Activated T-cell treated with anti-CD3 and anti-CD28 coated beads, Interleukin-2, amount 50 U/mL, for 4 hours (primary cell): ENCODE results near the gene KRTAP9-3. TPM values are rescaled to one million over a fixed set of nuclear protein-coding genes. Genes with fewer than 3 reads are reported as not detected.
"Not testable (repeated sequence)": the region's sequence is repeated elsewhere in the genome, so short reads cannot be mapped to it uniquely, and the experiment has no call there.

Source experiments
- ATAC-seq, 2 donors: fragments of 200-7000 bp; cut with Tn5 transposase; one replicate each; pipeline ENCODE4 v1.10.0; 2021
- DNase-seq: peaks from one replicate; pipeline ENCODE4 v3.0.0-alpha.2; 2020
- H3K27me3 Mint-ChIP-seq: one replicate; pipeline ENCODE4 v1.8.0; 2021; ENCODE audit warnings: low read depth, mixed read lengths
- H3K36me3 Mint-ChIP-seq: one replicate; pipeline ENCODE4 v1.8.0; 2022; ENCODE audit warnings: mixed read lengths; ENCODE audit not compliant: insufficient read depth
- H3K4me1 Mint-ChIP-seq: one replicate; pipeline ENCODE4 v1.8.0; 2021; ENCODE audit warnings: low read depth, mixed read lengths
- H3K4me3 Mint-ChIP-seq: one replicate; pipeline ENCODE4 v1.8.0; 2021; ENCODE audit warnings: mild to moderate bottlenecking, moderate library complexity, mixed read lengths
- H3K9me3 Mint-ChIP-seq: one replicate; pipeline ENCODE4 v1.8.0; 2021; ENCODE audit warnings: mixed read lengths
- total RNA-seq, 3 donors: library from RNA; stranded (reverse); gene quantifications; one replicate each; pipeline ENCODE4 v1.2.1, GENCODE V29; 2021

KRTAP9-3 gene
- total RNA-seq, 3 donors from 2014 or later, result not detected

DNA sequence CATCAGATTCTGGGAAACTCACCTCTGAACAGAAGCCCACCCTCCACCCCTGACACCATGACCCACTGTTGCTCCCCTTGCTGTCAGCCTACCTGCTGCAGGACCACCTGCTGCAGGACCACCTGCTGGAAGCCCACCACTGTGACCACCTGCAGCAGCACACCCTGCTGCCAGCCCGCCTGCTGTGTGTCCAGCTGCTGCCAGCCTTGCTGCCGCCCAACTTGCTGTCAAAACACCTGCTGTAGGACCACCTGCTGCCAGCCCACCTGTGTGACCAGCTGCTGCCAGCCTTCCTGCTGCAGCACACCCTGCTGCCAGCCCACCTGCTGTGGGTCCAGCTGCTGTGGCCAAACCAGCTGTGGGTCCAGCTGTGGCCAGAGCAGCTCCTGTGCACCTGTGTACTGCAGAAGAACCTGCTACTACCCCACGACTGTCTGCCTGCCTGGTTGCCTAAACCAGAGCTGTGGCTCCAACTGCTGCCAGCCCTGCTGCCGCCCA, 5.6 kb upstream of the KRTAP9-3 start, which contains the start of gene KRTAP9-2:
Gene KRTAP9-2, plus strand, starts transcription at position 51 of the 498 bp plus-strand sequence. Its CDS starts 7 bp downstream, at position 58.
- H3K36me3 Mint-ChIP-seq, H3K4me1 Mint-ChIP-seq, ATAC-seq, H3K9me3 Mint-ChIP-seq, DNase-seq, H3K4me3 Mint-ChIP-seq: not testable (repeated sequence)
- peaks cover 21% of the 10 kb centered on the region for H3K27me3 Mint-ChIP-seq

DNA sequence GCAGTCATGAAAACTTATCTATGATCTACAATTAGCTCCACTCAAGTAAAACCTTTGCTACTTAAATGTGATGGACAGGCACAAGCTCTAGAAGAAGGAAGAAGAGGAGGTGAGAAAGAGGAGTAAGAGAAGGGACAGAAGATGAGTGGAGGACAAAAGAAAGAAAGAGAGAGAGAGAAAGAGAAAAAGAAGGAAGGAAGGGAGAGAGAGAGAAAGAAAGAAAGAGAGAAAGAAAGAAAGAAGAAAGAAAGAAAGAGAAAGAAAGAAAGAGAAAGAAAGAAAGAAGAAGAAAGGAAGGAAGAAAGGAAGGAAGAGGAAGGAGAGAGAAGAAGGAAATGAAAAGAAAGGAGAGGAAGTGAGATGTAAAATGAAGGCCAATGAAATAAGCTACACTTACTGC, 2.2 kb upstream of the KRTAP9-3 start:
- Mint-ChIP-seq H3K36me3 (no peaks in the 10 kb centered on the region), H3K4me3 (no peak overlapping the region), H3K4me1 (peaks cover 3% of the 10 kb centered on the region), H3K27me3 (peaks cover 23% of the 10 kb centered on the region), H3K9me3 (no peaks in the 10 kb centered on the region)
- ATAC-seq (no peak), DNase-seq (no peak)

DNA sequence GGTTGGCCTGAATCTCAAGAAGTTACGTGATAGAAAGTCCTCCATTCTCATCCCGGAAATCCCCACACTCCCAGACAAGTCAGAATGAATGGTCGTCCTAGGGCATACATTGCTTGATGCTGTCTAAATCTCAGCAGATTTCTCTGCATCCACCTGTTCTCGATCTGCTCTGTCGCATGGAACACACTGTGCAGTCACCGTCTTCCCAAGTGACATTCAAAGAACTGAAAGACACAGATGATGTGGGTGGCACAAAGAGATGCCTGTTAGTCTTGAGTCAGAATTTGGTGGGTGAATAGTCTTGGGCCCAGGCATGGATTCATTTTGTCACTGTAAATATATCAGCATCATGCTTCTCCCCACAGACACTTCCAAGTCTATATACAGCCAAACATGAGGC, 518 bp upstream of the KRTAP9-3 start:
- Mint-ChIP-seq H3K27me3 (peaks cover 14% of the 10 kb centered on the region), H3K4me3 (no peak overlapping the region), H3K36me3 (no peaks in the 10 kb centered on the region), H3K4me1 (peaks cover 3% of the 10 kb centered on the region), H3K9me3 (no peaks in the 10 kb centered on the region)
- DNase-seq (no peak), ATAC-seq (no peak)

DNA sequence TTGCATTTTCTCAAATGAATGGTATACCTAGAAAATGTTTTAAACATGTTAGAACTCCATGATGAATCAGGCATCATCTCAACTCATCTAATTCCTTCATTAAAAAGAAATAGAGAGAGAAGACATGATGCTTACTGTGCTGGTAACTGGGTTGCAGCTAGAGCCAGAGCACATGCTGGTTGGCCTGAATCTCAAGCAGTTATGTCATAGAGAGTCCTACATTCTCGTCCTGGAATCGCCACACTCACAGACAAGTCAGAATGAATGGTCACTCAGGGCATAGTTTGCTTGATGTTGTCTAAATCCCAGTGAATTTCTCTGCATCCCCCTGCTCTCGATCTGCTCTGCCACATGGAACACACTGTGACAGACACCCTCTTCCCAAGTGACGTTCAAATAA, 4.9 kb downstream of the KRTAP9-3 start:
- H3K4me1 Mint-ChIP-seq, H3K27me3 Mint-ChIP-seq, H3K4me3 Mint-ChIP-seq, ATAC-seq, H3K9me3 Mint-ChIP-seq, DNase-seq, H3K36me3 Mint-ChIP-seq: not testable (repeated sequence)

DNA sequence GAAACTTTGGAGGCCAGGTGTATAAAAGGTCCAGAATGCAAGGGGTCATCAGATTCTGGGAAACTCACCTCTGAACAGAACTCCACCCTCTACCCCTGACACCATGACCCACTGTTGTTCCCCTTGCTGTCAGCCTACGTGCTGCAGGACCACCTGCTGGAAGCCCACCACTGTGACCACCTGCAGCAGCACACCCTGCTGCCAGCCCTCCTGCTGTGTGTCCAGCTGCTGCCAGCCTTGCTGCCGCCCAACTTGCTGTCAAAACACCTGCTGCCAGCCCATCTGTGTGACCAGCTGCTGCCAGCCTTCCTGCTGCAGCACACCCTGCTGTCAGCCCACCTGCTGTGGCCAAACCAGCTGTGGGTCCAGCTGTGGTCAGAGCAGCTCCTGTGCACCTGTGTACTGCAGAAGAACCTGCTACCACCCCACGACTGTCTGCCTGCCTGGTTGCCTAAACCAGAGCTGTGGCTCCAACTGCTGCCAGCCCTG, 5.7 kb downstream of the KRTAP9-3 start, which contains the start of gene KRTAP9-8:
Gene KRTAP9-8, plus strand, starts transcription at position 51 of the 489 bp plus-strand sequence. Its CDS starts 53 bp downstream, at position 104.
- DNase-seq, H3K4me3 Mint-ChIP-seq, ATAC-seq, H3K9me3 Mint-ChIP-seq, H3K4me1 Mint-ChIP-seq, H3K36me3 Mint-ChIP-seq, H3K27me3 Mint-ChIP-seq: not testable (repeated sequence)

DNA sequence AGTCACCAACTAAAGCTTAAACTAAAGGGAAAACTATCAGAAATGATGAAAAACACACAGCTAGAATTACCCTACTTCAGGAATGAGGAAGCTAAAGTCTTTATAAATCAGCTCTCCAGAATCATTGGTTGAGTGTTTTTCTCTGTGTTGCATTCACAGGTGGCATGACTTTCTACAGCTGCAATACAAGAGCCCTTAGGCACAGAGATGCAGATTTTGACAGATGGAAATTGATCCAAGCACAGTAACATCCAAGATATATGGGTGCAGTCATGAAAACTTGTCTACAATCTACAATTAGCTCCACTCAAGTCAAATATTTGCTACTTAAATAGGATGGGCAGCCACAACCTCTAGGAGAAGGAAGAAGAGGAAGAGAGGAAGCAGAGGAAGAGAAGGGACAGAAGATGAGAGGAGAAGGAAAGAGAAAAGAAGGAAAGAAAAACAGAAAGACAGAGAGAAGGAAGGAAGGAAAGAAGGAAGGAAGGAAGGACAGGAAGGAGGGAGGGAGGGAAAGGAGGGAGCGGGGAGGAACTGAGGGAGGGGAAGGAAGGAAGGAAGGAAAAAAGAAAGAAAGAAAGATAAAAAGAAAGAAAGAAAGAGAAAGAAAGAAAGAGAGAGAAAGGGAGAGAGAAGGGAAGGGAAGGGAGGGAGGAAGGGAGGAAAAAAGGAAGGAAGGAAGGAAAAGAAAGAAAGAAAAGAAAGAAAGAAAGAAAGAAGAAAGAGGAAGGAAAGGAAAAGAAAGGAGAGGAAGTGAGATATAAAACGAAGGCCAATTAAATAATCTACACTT, 14.9 kb downstream of the KRTAP9-3 start:
- not testable (repeated sequence) for H3K4me1 Mint-ChIP-seq, DNase-seq, ATAC-seq, H3K9me3 Mint-ChIP-seq, H3K27me3 Mint-ChIP-seq, H3K36me3 Mint-ChIP-seq, H3K4me3 Mint-ChIP-seq

DNA sequence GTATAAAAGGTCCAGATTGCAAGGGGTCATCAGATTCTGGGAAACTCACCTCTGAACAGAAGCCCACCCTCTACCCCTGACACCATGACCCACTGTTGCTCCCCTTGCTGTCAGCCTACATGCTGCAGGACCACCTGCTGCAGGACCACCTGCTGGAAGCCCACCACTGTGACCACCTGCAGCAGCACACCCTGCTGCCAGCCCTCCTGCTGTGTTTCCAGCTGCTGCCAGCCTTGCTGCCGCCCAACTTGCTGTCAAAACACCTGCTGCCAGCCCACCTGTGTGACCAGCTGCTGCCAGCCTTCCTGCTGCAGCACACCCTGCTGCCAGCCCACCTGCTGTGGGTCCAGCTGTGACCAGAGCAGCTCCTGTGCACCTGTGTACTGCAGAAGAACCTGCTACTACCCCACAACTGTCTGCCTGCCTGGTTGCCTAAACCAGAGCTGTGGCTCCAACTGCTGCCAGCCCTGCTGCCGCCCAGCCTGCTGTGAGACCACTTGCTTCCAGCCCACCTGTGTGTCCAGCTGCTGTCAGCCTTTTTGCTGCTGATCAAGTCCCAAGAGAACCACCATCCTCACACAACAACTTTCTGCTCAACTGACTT, 17.5 kb downstream of the KRTAP9-3 start, which contains the start of gene KRTAP9-4:
Gene KRTAP9-4, plus strand, starts transcription at position 51 of the 604 bp plus-strand sequence. Its CDS starts 34 bp downstream, at position 85.
- H3K4me3 Mint-ChIP-seq, ATAC-seq, H3K9me3 Mint-ChIP-seq, DNase-seq, H3K4me1 Mint-ChIP-seq, H3K27me3 Mint-ChIP-seq, H3K36me3 Mint-ChIP-seq: not testable (repeated sequence)

DNA sequence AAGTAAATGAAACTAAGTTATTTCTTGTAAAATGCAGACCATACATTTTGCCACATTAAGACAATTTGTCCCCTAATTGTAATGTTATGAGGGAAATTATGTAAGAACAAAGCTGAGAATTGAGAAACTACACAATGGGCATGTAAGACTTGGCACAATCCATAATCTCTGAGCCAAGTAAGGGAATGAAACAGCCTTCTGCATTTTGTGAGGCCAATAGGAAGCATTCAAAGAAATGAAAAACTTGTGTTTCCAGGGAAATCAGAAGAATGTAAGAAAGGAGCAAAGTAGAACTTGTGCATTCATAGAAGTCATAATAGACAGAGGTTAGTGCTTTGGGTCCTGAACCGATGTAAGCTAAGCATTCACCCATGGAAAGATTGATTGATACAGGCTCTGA, 19.0 kb downstream of the KRTAP9-3 start:
- Mint-ChIP-seq H3K27me3 (peaks cover 14% of the 10 kb centered on the region), H3K4me3 (no peak overlapping the region), H3K36me3 (no peaks in the 10 kb centered on the region), H3K4me1 (no peaks in the 10 kb centered on the region), H3K9me3 (no peaks in the 10 kb centered on the region)
- ATAC-seq (no peak), DNase-seq (no peak)

DNA sequence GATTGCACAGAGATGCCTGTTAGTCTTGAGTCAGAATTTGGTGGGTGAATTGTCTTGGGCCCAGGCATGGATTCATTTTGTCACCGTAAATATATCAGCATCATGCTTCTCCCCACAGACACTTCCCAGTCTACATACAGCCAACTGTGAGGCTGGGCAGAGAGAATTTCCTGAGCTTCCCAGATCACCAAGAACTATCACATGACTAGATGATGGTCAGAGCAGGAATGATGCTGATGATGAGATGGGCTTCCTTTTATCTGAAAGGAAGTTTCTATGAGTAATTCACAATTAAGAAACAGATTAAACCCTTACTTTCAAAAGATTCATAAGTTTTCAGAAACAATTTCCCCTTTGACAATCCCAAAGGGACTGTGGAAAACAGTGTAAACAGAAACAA, 22.6 kb downstream of the KRTAP9-3 start:
- Mint-ChIP-seq H3K9me3 (no peaks in the 10 kb centered on the region), H3K4me3 (no peak overlapping the region), H3K27me3 (peaks cover 27% of the 10 kb centered on the region), H3K36me3 (no peaks in the 10 kb centered on the region), H3K4me1 (no peaks in the 10 kb centered on the region)
- DNase-seq (no peak), ATAC-seq (no peak)

DNA sequence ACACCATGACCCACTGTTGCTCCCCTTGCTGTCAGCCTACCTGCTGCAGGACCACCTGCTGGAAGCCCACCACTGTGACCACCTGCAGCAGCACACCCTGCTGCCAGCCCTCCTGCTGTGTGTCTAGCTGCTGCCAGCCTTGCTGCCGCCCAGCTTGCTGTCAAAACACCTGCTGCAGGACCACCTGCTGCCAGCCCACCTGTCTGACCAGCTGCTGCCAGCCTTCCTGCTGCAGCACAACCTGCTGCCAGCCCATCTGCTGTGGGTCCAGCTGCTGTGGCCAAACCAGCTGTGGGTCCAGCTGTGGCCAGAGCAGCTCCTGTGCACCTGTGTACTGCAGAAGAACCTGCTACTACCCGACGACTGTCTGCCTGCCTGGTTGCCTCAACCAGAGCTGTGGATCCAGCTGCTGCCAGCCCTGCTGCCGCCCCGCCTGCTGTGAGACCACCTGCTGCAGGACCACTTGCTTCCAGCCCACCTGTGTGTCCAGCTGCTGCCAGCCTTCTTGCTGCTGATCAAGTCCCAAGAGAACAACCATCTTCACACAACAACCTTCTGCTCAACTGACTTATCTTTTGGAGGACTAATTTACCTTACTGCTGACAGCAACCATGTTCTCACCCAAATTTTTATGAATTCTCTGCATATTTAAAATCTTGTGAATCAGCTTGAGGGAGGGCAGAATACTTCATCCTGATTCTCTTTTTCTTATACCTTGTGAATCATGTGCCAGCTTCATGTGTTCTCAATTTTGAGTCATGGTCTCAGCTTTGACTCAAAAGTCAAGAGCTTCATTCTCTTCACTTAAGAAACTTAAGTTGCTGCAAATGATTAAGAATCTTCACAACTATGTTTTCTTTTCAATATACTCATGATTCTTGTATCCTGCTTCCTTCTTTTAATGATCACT, 23.4 kb downstream of the KRTAP9-3 start, which contains the start of gene KRTAP9-9:
Gene KRTAP9-9, plus strand, starts transcription at position 4 of the 910 bp plus-strand sequence.
- H3K36me3 Mint-ChIP-seq, H3K4me1 Mint-ChIP-seq, DNase-seq, H3K4me3 Mint-ChIP-seq, ATAC-seq, H3K9me3 Mint-ChIP-seq: not testable (repeated sequence)
- H3K27me3 Mint-ChIP-seq, result peaks cover 27% of the 10 kb centered on the region

DNA sequence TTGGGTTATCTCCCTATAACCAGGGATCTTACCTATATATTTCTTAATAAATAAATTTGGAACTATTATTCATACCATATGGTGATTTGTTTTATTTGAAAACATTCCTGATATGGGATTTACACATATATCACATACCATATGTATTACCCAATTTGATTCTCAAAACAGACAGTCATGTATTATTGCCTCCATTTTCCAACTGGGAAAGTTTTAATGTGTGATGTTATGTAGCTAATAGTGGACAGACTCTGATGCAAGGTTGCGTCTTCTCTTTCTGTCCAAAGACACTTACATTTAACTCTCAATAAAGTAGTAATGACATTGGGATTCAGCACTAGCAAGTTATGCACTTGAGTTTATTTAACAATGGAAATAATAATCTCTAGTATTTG, 24.0 kb downstream of the KRTAP9-3 start:
- no peak for ATAC-seq
- Mint-ChIP-seq H3K27me3 (peaks cover 31% of the 10 kb centered on the region), H3K36me3 (no peaks in the 10 kb centered on the region), H3K9me3 (no peaks in the 10 kb centered on the region), H3K4me3 (no peak overlapping the region), H3K4me1 (peaks cover 12% of the 10 kb centered on the region)
- no peak for DNase-seq

DNA sequence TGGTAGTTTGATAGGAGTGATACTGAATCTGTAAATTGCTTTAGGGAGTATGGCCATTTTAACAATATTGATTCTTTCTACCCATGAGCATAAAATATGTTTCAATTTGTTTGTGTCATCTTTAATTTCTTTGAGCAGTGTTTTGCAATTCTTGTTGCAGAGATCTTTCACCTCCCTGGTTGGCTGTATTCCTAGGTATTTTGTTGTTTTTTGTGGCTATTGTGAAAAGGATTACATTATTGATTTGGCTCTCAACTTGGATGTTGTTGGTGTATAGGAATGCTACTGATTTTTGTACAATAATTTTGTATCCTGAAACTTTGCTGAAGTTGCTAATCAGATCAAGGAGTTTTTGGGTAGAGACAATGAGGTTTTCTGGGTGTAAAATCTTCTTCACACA, 26.2 kb downstream of the KRTAP9-3 start:
- Mint-ChIP-seq H3K4me1 (peaks cover 18% of the 10 kb centered on the region), H3K36me3 (no peaks in the 10 kb centered on the region), H3K27me3 (peaks cover 24% of the 10 kb centered on the region), H3K9me3 (no peaks in the 10 kb centered on the region), H3K4me3 (no peak overlapping the region)
- ATAC-seq (no peak), DNase-seq (no peak)

DNA sequence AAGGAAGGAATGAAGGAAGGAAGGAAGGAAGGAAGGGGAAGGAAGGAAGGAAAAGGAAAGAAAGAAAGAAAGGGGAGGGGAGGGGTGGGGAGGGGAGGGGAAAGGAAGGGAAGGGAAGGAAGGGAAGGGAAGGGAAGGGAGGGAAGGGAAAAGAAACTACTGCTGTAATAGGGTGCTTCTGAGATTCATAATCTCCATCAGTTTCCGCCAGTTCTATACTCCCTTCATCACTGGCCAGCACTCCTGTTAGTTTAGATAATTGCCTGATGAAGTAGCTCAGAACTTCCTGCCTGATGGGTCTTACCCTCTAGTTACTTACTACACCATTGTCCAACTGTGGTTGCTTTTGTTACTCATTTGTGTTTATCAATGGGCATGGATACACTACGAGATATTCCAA, 31.0 kb downstream of the KRTAP9-3 start:
- ATAC-seq (no peak), DNase-seq (no peak)
- no peaks in the 10 kb centered on the region for H3K36me3 Mint-ChIP-seq
- H3K27me3 Mint-ChIP-seq, result peaks cover 9% of the 10 kb centered on the region
- H3K9me3 Mint-ChIP-seq, result no peaks in the 10 kb centered on the region
- H3K4me1 Mint-ChIP-seq, result peaks cover 20% of the 10 kb centered on the region
- H3K4me3 Mint-ChIP-seq, result no peak overlapping the region

DNA sequence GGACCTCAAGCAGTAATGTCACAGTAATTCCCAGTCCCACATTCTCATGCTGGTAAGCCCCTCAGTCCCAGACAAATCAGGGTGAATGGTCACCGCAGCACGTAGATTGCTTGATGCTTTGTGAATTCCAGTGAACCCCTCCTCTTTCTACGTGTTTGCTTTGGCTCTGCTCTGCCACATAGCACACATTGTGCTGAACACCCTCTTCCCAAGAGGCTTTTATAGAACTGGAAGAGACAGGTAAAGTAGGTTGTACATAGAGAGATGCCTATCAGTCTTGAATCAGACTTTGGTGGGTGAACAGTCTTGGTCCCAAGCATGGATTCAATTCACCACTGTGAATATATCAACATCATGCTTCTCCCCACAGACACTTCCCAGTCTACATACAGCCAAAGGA, 32.4 kb downstream of the KRTAP9-3 start:
- ATAC-seq (no peak), DNase-seq (no peak)
- Mint-ChIP-seq H3K9me3 (no peaks in the 10 kb centered on the region), H3K36me3 (no peaks in the 10 kb centered on the region), H3K4me1 (peaks cover 20% of the 10 kb centered on the region), H3K4me3 (no peak overlapping the region), H3K27me3 (peaks cover 6% of the 10 kb centered on the region)
